PFSK-1 (cell line): ENCODE data around the gene DIPK1A.

Experiments
- FOXP2 ChIP-seq: optimal IDR thresholded peaks from 2 replicates; pipeline ENCODE3; 2011; ENCODE audit warnings: borderline replicate concordance, control low read depth, inconsistent platforms; ENCODE audit not compliant: insufficient read depth; ENCODE audit errors: extremely low read length, extremely low read depth
- POLR2AphosphoS5 ChIP-seq: IDR thresholded peaks from 2 replicates; pipeline ENCODE4 v1.6.1; 2012; ENCODE audit warnings: low read depth, mild to moderate bottlenecking, control low read depth, low read length, moderate library complexity
- SIN3A ChIP-seq: IDR thresholded peaks from 2 replicates; pipeline ENCODE4 v1.6.1; 2012; ENCODE audit warnings: mild to moderate bottlenecking, low read length, moderate library complexity, borderline replicate concordance; ENCODE audit not compliant: insufficient read depth
- TAF1 ChIP-seq: IDR thresholded peaks from 2 replicates; pipeline ENCODE4 v1.6.1; 2012; ENCODE audit warnings: low read length, control low read depth, borderline replicate concordance; ENCODE audit not compliant: insufficient read depth
- TF ChIP-seq, protein P1 (sequence below), 2 experiments: IDR thresholded peaks; 2 replicates each; pipeline versions ENCODE4 v1.6.1 to v1.8.0; 2011 to 2012; ENCODE audit warnings: low read depth in 2 of 2, low read length in 2 of 2, control low read depth in 1 of 2, inconsistent platforms in 1 of 2, mild to moderate bottlenecking in 1 of 2, moderate library complexity in 1 of 2; ENCODE audit not compliant: insufficient read depth in 1 of 2

The DIPK1A gene

DNA sequence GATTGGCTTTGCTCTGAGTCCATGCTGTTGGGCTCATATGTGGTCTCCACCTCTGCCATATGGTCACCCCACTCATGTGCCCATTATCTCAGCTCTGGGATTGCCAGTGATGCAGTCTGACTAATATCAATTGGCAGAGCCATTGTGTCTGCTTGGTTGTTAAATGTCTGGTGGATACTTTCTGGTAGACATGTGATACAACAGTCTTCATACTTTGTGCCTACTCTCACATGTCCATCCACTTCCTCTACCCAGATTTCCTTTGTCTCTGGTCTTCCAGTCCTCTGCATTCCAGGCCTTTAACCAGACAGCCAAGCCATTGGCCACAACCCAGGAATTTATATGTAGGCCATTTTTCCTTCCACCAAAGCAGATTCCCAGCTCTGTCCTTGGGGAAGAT, 30.8 kb upstream of the DIPK1A start:
- TF ChIP-seq POLR2AphosphoS5 (no peak), SIN3A (no peak), TAF1 (no peak)
- TF ChIP-seq, protein P1, sequence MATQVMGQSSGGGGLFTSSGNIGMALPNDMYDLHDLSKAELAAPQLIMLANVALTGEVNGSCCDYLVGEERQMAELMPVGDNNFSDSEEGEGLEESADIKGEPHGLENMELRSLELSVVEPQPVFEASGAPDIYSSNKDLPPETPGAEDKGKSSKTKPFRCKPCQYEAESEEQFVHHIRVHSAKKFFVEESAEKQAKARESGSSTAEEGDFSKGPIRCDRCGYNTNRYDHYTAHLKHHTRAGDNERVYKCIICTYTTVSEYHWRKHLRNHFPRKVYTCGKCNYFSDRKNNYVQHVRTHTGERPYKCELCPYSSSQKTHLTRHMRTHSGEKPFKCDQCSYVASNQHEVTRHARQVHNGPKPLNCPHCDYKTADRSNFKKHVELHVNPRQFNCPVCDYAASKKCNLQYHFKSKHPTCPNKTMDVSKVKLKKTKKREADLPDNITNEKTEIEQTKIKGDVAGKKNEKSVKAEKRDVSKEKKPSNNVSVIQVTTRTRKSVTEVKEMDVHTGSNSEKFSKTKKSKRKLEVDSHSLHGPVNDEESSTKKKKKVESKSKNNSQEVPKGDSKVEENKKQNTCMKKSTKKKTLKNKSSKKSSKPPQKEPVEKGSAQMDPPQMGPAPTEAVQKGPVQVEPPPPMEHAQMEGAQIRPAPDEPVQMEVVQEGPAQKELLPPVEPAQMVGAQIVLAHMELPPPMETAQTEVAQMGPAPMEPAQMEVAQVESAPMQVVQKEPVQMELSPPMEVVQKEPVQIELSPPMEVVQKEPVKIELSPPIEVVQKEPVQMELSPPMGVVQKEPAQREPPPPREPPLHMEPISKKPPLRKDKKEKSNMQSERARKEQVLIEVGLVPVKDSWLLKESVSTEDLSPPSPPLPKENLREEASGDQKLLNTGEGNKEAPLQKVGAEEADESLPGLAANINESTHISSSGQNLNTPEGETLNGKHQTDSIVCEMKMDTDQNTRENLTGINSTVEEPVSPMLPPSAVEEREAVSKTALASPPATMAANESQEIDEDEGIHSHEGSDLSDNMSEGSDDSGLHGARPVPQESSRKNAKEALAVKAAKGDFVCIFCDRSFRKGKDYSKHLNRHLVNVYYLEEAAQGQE (IDR thresholded peaks at IDR 0.05; ENCODE audit: insufficient read depth in 1 of 2, low read depth in 2 of 2, low read length in 2 of 2), result no peak

DNA sequence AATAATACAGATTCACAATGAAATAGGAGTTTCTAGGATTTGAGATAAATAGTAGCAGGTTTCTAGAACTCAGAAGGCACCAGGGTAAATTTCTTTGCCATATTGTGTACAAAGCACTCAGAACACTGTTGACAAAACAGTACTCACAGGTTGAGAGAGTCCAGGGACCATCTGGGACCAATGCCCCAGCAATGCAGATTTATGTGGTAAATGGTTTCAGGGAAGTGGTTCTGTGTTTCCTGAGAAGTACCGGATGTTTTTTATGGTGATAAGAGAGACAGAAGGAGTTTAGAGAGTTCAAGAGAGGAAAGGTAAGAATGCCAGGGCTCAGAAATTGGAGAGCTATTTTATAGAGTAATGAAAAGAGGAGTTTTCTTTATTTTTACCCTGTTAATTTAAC, 29.6 kb upstream of the DIPK1A start:
- TF ChIP-seq, protein P1 (IDR thresholded peaks at IDR 0.05; ENCODE audit: insufficient read depth in 1 of 2, low read depth in 2 of 2, low read length in 2 of 2), result no peak
- no peak for TF ChIP-seq SIN3A
- TF ChIP-seq POLR2AphosphoS5, result no peak
- TF ChIP-seq FOXP2, result no peak

DNA sequence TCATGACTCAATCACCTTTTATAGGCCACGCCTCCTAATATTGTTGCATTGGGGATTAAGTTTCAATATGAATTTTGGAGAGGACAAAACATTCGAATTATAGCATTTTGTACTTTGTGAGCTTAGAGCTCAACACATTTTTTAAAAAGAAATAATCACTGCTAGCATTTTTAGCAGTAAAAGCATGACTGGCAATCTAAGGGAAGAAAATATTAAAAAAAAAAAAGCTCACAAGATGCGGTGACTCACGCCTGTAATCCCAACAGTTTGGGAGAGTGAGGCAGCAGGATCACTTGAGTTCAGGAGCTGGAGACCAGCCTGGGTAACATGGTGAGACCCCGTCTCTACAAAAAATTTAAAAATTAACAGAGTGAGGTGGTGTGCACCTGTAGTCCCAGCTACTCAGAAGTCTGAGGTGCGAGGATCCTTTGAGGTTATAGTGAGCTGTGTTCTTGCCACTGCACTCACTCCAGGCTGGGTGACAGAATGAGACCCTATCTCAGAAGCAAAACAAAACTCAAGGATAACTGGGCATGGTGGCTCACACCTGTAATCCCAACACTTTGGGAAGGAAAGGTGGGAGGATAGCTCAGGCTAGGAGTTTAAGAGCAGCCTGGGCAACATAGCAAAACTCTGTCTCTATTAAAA, 28.8 kb upstream of the DIPK1A start:
- TF ChIP-seq SIN3A (no peak), POLR2AphosphoS5 (no peak), TAF1 (no peak), FOXP2 (no peak)
- TF ChIP-seq, protein P1 (IDR thresholded peaks at IDR 0.05; ENCODE audit: insufficient read depth in 1 of 2, low read depth in 2 of 2, low read length in 2 of 2), result no peak

DNA sequence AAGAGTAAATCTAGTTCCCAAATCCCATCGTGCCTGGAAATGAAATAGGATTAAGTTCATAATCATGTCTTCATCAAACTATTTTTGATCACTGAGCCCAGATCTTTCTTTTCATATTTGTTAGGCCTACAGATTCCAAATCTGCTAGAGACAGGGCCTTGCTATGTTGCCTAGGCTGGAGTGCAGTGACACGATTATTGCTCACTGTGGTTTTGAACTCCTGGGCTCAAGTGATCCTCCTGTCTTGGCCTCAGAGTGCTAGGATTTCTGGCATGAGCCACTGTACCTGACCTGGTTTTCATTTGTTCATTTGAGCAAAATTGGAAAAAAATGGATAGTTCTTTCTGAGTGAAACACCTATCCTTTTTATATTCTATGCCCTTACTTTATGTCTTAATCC, 28.0 kb upstream of the DIPK1A start:
- TF ChIP-seq, protein P1 (IDR thresholded peaks at IDR 0.05; ENCODE audit: insufficient read depth in 1 of 2, low read depth in 2 of 2, low read length in 2 of 2), result no peak
- TF ChIP-seq TAF1 (no peak), FOXP2 (no peak), SIN3A (no peak), POLR2AphosphoS5 (no peak)

DNA sequence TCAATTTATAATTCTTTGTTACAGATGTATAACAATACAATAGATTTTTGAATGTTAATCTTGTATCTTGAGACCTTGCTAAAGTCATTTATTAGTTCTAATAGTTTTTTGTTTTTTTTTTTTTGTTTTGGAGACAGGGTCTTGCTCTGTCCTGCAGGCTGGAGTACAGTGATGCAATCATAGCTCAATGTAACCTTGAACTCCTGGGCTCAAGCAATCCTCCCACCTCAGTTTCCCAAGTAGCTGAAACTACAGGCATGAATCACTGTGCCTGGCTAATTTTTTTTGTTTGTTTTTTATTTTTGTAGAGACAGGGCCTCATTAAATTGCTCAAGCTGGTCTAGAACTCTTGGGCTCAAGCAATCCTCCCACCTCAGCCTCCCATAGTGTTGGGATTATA, 26.2 kb upstream of the DIPK1A start:
- TF ChIP-seq FOXP2 (no peak), POLR2AphosphoS5 (no peak), SIN3A (no peak), TAF1 (no peak)
- TF ChIP-seq, protein P1 (IDR thresholded peaks at IDR 0.05; ENCODE audit: insufficient read depth in 1 of 2, low read depth in 2 of 2, low read length in 2 of 2), result no peak
